HG03108 (cell line): ENCODE measurements around the gene TMEM200A.
A peak's percentile ranks its signal among the peaks of the same experiment; 100 is the strongest.
"Not testable (repeated sequence)": the region's sequence is repeated elsewhere in the genome, so short reads cannot be mapped to it uniquely, and the experiment has no call there.

Experiments
- ATAC-seq: cut with Tn5 transposase; IDR thresholded peaks from one replicate; pipeline ENCODE4 v1.9.1; 2021; ENCODE audit warnings: moderate library complexity; ENCODE audit not compliant: unreplicated experiment

TMEM200A gene

GRCh38 chr6:130365166-130366106 is at the start of gene TMEM200A:
Gene TMEM200A, plus strand, starts transcription at chr6:130366017. Its CDS starts 74,406 bp downstream, at chr6:130440423.
- peak; percentile 66 for ATAC-seq

- no peak for ATAC-seq
Observed at GRCh38 chr6:130320908-130321307, 44.9 kb upstream of the TMEM200A start.

GRCh38 chr6:130322673-130323268 is 43.0 kb upstream of the TMEM200A start:
- ATAC-seq, result no peak

DNA sequence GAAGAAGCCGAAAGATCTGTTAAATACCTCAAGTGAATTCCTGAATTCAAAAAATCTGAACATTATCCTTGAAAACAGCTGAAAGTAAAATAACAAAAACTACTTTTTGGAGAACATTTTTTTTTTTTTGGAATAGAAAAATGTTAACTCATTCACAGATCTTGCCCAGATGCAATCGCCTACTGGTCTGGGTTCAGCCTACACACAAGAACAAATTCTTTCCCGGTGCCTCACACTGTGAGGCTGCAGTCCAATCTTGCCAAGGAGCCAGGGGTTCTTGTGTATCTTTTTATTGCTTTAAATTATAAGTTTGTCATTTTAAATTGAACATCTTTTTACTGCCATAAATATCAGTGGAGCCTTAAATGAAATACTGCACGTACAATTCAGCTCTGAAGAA is 41.2 kb upstream of the TMEM200A start:
- no peak for ATAC-seq

DNA sequence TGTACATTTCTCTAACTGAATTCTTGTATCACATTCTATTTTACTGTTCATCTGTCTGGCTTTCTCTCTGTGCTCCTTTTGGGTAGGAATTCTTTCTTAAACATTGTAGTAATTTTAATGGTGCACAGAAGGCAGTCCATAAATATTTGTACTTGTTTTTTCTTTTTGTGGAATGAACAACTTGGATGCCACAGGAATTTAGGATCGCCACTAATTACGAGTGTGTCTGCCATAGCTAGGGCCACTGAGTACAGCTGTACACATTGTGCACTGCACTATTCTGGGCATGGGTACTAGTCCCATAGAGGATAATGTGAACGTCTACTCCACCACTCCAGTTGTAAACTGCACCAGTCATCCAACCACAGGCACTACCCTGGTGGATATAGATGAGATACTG is 39.3 kb upstream of the TMEM200A start:
- no peak for ATAC-seq

- ATAC-seq, result no peak
Observed at GRCh38 chr6:130337534-130337933, 28.3 kb upstream of the TMEM200A start.

GRCh38 chr6:130346324-130346723 is 19.5 kb upstream of the TMEM200A start:
- not testable (repeated sequence) for ATAC-seq

- ATAC-seq, result no peak
Observed at GRCh38 chr6:130354322-130354721, 11.5 kb upstream of the TMEM200A start.

DNA sequence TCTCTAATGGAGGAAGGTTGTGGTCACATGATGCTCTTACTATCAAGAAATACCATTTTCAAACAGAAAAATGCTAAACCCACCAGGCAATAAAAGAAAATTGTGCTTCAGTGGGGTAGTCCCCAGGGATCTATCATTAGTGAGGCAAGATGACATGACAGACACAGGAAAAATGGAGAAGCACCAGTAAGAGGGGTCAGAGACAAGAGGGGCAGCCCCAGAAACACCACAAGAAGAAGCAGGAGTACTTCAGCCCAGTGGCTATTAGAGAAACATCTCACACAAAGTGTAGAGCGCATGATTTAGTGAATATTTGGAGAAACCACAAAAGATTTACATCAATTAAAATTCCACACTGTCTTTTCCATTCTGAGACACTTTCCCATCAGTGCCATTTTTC is 10.2 kb upstream of the TMEM200A start:
- no peak for ATAC-seq

DNA sequence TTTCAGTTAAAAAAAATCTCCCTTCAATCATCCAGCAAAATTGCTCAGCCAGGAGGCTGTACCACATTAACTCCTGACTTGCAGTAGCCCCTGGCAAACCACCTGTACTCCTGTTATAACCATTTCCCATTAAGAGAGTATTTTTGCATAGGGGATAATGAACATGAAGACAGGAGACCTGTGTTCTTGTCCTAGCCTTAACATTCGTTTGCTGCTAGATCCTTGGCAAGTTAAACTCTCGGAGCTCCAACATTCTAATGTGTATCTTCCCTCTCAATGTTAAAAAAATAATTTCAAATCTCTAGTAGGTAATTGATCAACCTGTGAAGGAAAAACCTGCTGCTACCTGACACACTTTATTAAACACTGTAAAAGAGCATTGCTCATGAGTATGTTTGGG is 8.4 kb upstream of the TMEM200A start:
- ATAC-seq, result no peak

DNA sequence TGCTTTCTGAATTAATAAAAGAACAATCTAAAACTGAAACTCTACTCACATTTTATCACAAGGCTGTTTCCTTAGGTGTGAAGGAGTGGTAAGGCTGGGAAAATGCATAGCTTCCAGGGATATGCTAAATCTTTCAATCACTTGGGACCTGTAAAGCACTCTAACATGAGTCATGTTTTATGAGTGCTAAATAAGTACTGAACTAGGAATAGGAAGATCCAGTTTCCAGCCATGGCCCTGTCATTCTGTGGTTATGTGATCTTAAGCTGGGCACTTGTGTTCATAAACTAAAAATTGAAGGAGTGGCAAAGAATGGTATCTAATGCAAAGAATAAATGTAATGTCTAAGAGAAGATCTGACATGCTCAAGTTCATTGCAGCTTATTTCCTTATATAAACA is 6.1 kb upstream of the TMEM200A start:
- no peak for ATAC-seq

DNA sequence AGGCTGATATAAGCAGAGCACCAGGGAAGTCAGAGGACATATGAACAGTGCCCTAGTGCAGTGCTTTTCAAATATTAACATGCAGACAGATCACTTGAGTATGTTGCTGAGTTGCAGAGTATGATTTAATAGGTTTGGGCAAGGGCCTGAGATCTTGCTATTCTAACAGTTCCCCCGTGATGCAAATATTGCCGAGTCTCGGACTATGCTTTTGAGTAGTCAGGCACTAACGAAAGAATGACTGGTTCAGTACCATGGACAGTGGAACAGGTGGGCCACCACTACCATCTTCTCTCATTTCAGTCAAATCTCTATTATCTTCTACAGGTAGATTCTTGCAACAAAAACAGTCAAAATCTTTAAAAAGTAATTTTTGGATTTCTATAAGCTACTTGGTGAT is 3.7 kb upstream of the TMEM200A start:
- no peak for ATAC-seq

DNA sequence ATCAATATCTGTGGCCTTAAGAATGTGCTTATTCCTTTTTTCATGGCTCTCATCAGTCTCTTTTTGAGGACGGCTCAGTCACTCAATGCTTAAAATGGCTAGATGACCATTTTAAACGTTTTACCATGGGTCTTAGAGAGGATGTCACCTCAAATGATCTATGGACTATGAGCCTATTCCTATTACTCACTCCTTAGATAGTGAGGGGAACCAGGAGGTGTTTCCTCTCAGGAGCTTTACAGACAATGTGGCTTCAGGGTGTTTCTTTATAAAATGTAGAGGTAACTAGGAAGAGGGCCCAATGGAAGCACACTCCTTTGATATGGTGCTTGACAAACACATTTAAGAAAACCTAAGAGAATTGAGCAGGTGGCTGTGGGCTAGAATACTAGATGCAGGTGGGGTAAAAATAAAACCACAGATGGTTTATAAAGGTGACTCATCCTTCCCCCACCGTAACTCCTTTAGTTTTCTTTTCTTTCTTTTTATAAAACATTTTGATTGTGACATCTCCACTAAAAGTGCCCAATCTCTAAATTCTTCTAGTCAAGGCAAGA is 1.5 kb upstream of the TMEM200A start:
- ATAC-seq, result no peak

GRCh38 chr6:130366107-130367005 is 539 bp downstream of the TMEM200A start:
- ATAC-seq, result no peak

- no peak for ATAC-seq
Observed at GRCh38 chr6:130367767-130368166, 1.9 kb downstream of the TMEM200A start.

DNA sequence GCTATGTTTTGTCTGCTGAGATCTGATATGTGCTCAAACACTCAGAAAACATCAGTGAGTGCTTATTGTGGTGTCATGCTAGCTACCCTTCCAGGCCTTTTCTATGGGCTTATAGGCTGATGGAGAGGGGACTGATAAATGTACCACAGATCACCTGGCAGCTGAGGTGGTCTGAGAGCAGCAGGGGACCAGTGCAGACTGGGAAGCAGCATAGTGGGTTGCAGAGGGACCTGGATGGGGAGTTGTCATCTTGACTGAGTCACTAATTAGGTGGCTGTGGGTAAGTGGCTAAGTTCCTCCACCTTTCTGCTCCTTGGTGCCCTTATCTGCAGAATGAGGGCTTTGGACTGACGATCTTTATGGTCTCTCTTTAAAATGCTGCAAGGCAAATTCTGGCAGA is 2.8 kb downstream of the TMEM200A start:
- ATAC-seq, result no peak

DNA sequence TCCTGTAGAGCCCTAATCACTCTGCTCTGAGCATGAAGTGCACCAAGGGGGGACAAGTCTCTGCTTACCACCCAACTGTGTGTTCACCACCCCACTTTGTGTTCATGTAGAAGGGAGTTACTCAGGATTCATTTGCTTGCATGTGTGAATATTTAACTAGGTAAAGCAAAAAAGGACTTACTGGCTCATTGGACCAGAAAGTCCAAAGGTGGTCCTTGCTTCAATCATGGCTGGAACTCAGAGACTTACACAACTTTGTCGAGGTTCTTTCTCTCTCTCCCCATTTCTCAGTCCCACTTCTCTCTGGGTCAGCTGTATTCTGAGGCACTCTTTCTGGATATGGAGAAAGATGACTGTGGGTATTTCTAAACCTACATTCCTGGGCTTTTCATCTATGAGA is 4.0 kb downstream of the TMEM200A start:
- no peak for ATAC-seq

DNA sequence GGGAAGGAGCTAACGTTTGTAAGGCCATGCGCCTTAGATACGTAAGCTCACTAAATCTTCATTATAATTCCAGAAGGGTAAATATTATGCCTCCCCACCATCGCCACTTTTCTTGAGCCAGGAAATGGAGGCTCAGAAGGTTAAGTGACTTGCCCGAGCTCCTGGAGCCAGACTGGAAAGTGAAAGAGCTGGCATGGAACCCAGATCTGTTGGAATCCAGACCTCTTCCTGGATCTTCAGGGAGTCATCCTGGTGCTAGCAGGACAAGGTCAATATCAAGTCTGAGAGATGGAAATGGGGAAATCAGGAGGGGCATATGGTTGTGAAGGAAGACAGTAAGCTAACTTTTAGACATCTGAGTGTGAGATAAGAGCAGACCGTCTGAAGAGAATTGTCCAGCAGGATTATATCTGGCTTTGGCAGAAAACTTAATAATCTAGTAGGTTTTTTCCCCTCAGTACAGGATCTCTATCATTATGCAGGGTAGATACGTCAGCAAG is 6.2 kb downstream of the TMEM200A start:
- no peak for ATAC-seq

- no peak for ATAC-seq
Observed at GRCh38 chr6:130372786-130373185, 7.0 kb downstream of the TMEM200A start.

DNA sequence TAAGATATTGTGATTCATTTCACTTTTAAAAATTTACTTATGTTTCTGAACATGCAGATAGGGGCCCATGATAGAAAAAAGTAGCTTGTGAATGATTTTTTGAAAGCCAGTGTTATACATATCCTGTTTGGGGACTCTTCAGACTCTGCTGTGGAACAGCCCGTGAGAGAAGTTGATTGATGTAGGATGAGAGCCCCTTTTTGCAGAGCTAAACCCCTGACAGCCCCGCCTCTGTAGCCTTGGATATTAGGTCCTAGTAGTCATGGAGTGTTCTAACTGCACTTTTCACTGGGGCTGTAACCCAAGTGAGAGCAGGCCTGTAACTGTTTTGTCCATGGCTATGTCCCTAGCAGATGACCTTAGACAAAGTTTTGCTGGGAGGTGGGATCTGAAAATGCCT is 8.2 kb downstream of the TMEM200A start:
- ATAC-seq, result no peak

DNA sequence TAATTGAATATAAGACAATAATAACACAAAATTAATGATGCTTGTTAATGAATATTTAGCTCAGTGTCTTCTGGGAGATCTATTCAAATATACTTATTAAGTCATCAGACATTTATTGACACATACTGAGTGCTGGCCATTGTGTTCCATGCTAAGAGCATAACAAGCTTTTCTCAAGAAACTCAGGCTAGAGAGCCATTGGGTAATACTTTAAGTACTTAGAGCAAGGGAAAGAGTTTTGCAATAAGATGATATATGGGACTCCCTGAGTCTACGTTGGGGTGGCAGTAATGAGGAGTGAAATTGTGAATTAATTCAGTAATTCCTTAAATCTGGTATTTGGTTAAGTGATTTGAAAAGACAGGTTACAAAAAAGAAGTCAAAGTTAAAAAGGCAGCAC is 11.1 kb downstream of the TMEM200A start:
- ATAC-seq, result no peak
